Prostate gland (tissue), 2 donors: ENCODE results near the gene ABCB11. TPM values are rescaled to one million over a fixed set of nuclear protein-coding genes. Genes with fewer than 3 reads are reported as not detected.

ENCODE experiments used
- DNase-seq: peaks from one replicate; pipeline ENCODE4 v3.0.0-alpha.2; 2019; ENCODE audit warnings: low spot score
- H3K27ac ChIP-seq, 2 donors: fragments of 200-600 bp; sonication (generic); 2 replicates each; pipeline ENCODE4 v1.5.1; 2017 to 2019
- H3K27me3 ChIP-seq: fragments of 200-600 bp; sonication (generic); replicated peaks from 2 replicates; pipeline ENCODE4 v1.5.1; 2019; ENCODE audit not compliant: insufficient read depth
- H3K36me3 ChIP-seq, 2 donors: fragments of 200-600 bp; sonication (generic); 1 replicate in 1 of 2; 2 replicates in 1 of 2; pipeline versions ENCODE4 v1.5.1 to v1.8.1; 2017 to 2019
- H3K4me1 ChIP-seq: fragments of 200-600 bp; sonication (generic); replicated peaks from 2 replicates; pipeline ENCODE4 v1.5.1; 2019
- H3K4me3 ChIP-seq, 2 donors: fragments of 200-600 bp; sonication (generic); 2 replicates each; pipeline ENCODE4 v1.5.1; 2017 to 2019
- H3K9me3 ChIP-seq: fragments of 200-600 bp; sonication (generic); 2 replicates; pipeline ENCODE4 v1.5.1; 2017
- CTCF ChIP-seq, 4 experiments: fragments of 200-600 bp in 2 of 4; fragments of 450-650 bp in 2 of 4; sonication (generic) in 2 of 4; IDR thresholded peaks; 1 replicate in 3 of 4; 2 replicates in 1 of 4; pipeline ENCODE4 v1.5.1; 2016 to 2019; ENCODE audit warnings: antibody characterized with exemption in 4 of 4, mild to moderate bottlenecking in 2 of 4, moderate library complexity in 2 of 4
- POLR2A ChIP-seq: fragments of 450-650 bp; IDR thresholded peaks from one replicate; pipeline ENCODE4 v1.6.1; 2016; ENCODE audit warnings: antibody characterized with exemption, mild to moderate bottlenecking
- POLR2AphosphoS5 ChIP-seq: sonication (generic); formaldehyde crosslinking; IDR thresholded peaks from one replicate; pipeline ENCODE4 v1.6.1; 2017; ENCODE audit warnings: antibody characterized with exemption
- WGBS: methylation state at CpG from one replicate; pipeline ENCODE4 v1.1.5; 2018; 5-methylcytosine and 5-hydroxymethylcytosine counted together
- intact Hi-C: fragments of 100-400 bp; cut with DNase I; formaldehyde crosslinking; loops from one replicate; pipeline ENCODE4 v1.14.2; 2022
- total RNA-seq, 2 donors: library from RNA; depleted of rRNA; stranded (reverse); fragments of >200 nt; gene quantifications; one replicate each; pipeline ENCODE4 v1.1.0, GENCODE V29; 2016

The ABCB11 gene
- total RNA-seq, 2 donors from 2014 or later: 1.2 TPM; not detected in 1

- 18% methylated on average over 5 of the region's 5 CpGs for WGBS
- intact Hi-C loops: loop anchor here (5.0 kb wide), 1 partner anchor 171 kb away; no protein-coding TSS in a partner anchor
Observed at GRCh38 chr2:168961450-168962229, 69.5 kb downstream of the ABCB11 start.

GRCh38 chr2:168956392-168956791 lies 74.7 kb downstream of the ABCB11 start:
- no peaks in the 10 kb centered on the region for H3K9me3 ChIP-seq
- TF ChIP-seq POLR2AphosphoS5 (no peak), CTCF (IDR thresholded peaks at IDR 0.05) (no peak), POLR2A (no peak)
- H3K4me3 ChIP-seq: no peak overlapping the region
- no peaks in the 10 kb centered on the region for H3K4me1 ChIP-seq
- no peaks in the 10 kb centered on the region for H3K27me3 ChIP-seq
- 82% methylated on average over 2 of the region's 2 CpGs for WGBS
- intact Hi-C loops: no loop called here
- H3K27ac ChIP-seq: no peak overlapping the region
- no peak for DNase-seq
- no peaks in the 10 kb centered on the region for H3K36me3 ChIP-seq

More at GRCh38 chr2:168961450-168962229, 69.5 kb downstream of the ABCB11 start:
- Histone ChIP-seq H3K4me3 (no peak overlapping the region), H3K36me3 (no peaks in the 10 kb centered on the region), H3K4me1 (no peaks in the 10 kb centered on the region), H3K27me3 (no peaks in the 10 kb centered on the region), H3K27ac (no peak overlapping the region), H3K9me3 (no peaks in the 10 kb centered on the region)
- DNase-seq: peak; percentile 61
- TF ChIP-seq POLR2A: no peak
- peak; percentile 14 to 87 (median 86) for TF ChIP-seq CTCF (IDR thresholded peaks at IDR 0.05)
- peak; percentile 48 for TF ChIP-seq POLR2AphosphoS5

DNA sequence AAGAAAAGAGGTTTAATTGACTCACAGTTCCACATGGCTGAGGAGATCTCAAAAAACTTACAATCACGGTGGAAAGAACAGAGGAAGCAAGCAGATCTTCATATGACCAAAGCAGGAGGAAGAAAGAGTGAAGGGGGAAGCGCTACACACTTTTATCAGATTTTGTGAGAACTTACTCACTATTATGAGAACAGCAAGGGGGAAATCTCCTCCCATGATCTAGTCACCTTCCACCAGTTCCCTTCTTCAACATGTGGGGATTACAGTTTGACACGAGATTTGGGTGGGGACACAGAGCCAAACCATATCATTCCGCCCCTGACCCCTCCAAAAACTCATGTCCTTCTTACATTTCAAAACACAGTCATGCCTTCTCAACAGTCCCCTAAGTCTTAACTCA lies 75.8 kb downstream of the ABCB11 start:
- H3K27ac ChIP-seq: no peak overlapping the region
- DNase-seq: no peak
- no peak for TF ChIP-seq CTCF (IDR thresholded peaks at IDR 0.05)
- TF ChIP-seq POLR2AphosphoS5: no peak
- TF ChIP-seq POLR2A: no peak
- no peaks in the 10 kb centered on the region for H3K36me3 ChIP-seq
- H3K27me3 ChIP-seq: no peaks in the 10 kb centered on the region
- H3K4me1 ChIP-seq: no peaks in the 10 kb centered on the region
- intact Hi-C loops: no loop called here
- WGBS: 91% methylated on average over 4 of the region's 4 CpGs
- H3K9me3 ChIP-seq: no peaks in the 10 kb centered on the region
- no peak overlapping the region for H3K4me3 ChIP-seq

DNA sequence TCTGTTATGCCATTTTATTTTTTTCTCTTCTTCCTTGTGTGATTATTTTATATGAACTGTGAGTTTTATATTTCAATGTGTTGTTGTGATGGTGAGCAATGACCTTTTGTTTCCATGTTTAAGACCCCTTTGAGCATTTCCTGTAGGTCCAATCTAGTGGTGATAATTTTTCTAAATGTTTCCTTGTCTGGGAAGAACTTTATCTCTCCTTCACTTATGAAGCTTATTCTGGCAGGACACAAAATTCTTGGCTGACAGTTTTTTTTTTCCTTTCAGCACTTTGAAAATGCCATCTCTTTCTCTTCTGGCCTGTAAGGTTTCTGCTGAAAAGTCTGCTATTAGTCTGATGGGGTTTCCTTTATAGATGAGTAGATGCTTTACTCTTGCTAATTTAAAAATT lies 76.9 kb downstream of the ABCB11 start:
- no peaks in the 10 kb centered on the region for H3K9me3 ChIP-seq
- intact Hi-C loops: no loop called here
- TF ChIP-seq CTCF (IDR thresholded peaks at IDR 0.05): no peak
- no peak for TF ChIP-seq POLR2AphosphoS5
- no peak for TF ChIP-seq POLR2A

GRCh38 chr2:168952424-168952823 lies 78.7 kb downstream of the ABCB11 start:
- Histone ChIP-seq H3K36me3 (no peaks in the 10 kb centered on the region), H3K27ac (no peak overlapping the region), H3K27me3 (no peaks in the 10 kb centered on the region), H3K9me3 (no peaks in the 10 kb centered on the region), H3K4me1 (no peaks in the 10 kb centered on the region), H3K4me3 (no peak overlapping the region)
- WGBS: 73% methylated on average over 1 of the region's 1 CpG
- DNase-seq: no peak
- TF ChIP-seq CTCF (IDR thresholded peaks at IDR 0.05): no peak
- no peak for TF ChIP-seq POLR2AphosphoS5
- no peak for TF ChIP-seq POLR2A
- intact Hi-C loops: no loop called here

More for the DNA sequence above, 76.9 kb downstream of the ABCB11 start:
- Histone ChIP-seq H3K4me3 (no peak overlapping the region), H3K27ac (no peak overlapping the region), H3K27me3 (no peaks in the 10 kb centered on the region), H3K36me3 (no peaks in the 10 kb centered on the region), H3K4me1 (no peaks in the 10 kb centered on the region)
- DNase-seq: no peak
